Upper lobe of left lung (tissue), 6 donors: ENCODE results near the gene SDR39U1. TPM values are rescaled to one million over a fixed set of nuclear protein-coding genes. Genes with fewer than 3 reads are reported as not detected.

Source experiments
- ATAC-seq, 2 donors: fragments of 200-7000 bp; cut with Tn5 transposase; one replicate each; pipeline ENCODE4 v1.9.1; 2022; ENCODE audit warnings: mild to moderate bottlenecking in 2 of 2, moderate library complexity in 2 of 2; ENCODE audit not compliant: low FRiP score in 2 of 2
- DNase-seq, 2 donors: peaks; one replicate each; pipeline ENCODE4 v3.0.0-alpha.2; 2019 to 2020
- H3K27ac ChIP-seq, 4 donors: fragments of 200-600 bp; sonication (generic); one replicate each; pipeline ENCODE4 v1.5.1; 2016 to 2019
- H3K27me3 ChIP-seq, 4 donors: fragments of 200-600 bp; sonication (generic); one replicate each; pipeline ENCODE4 v1.5.1; 2017 to 2019
- H3K36me3 ChIP-seq, 4 donors: fragments of 200-600 bp; sonication (generic); one replicate each; pipeline ENCODE4 v1.5.1; 2016 to 2019
- H3K4me1 ChIP-seq, 4 donors: fragments of 200-600 bp; sonication (generic); one replicate each; pipeline ENCODE4 v1.5.1; 2018 to 2019
- H3K4me3 ChIP-seq, 4 donors: fragments of 200-600 bp; sonication (generic); one replicate each; pipeline ENCODE4 v1.5.1; 2017 to 2019; ENCODE audit warnings: mild to moderate bottlenecking in 2 of 4, moderate library complexity in 1 of 4
- H3K9me3 ChIP-seq, 4 donors: fragments of 200-600 bp; sonication (generic); one replicate each; pipeline ENCODE4 v1.5.1; 2018 to 2019
- EP300 ChIP-seq, 4 donors: sonication (generic); formaldehyde crosslinking; IDR thresholded peaks; one replicate each; pipeline ENCODE4 v1.5.1; 2017; ENCODE audit warnings: antibody characterized with exemption in 4 of 4, control low read depth in 2 of 4
- POLR2A ChIP-seq, 4 donors: fragments of 450-650 bp; IDR thresholded peaks; one replicate each; pipeline ENCODE4 v1.5.1; 2016 to 2017; ENCODE audit warnings: antibody characterized with exemption in 4 of 4, mild to moderate bottlenecking in 2 of 4
- POLR2AphosphoS5 ChIP-seq, 2 donors: sonication (generic); formaldehyde crosslinking; IDR thresholded peaks; one replicate each; pipeline ENCODE4 v1.5.1; 2017; ENCODE audit warnings: antibody characterized with exemption in 2 of 2
- WGBS, 2 donors: methylation state at CpG; one replicate each; pipeline ENCODE4 v1.1.5; 2017 to 2018; 5-methylcytosine and 5-hydroxymethylcytosine counted together
- total RNA-seq, 6 donors: library from RNA; depleted of rRNA in 4 of 6; stranded (reverse); fragments of >200 nt in 4 of 6; gene quantifications; one replicate each; pipeline versions ENCODE4 v1.1.0 to v1.2.1, GENCODE V29; 2016 to 2021
- TF ChIP-seq, protein P1 (sequence below), 6 experiments: fragments of 450-650 bp in 4 of 6; fragments of 200-600 bp in 2 of 6; sonication (generic) in 2 of 6; IDR thresholded peaks; one replicate each; pipeline ENCODE4 v1.5.1; 2016 to 2019; ENCODE audit warnings: antibody characterized with exemption in 6 of 6
- donor health status: DM: no; HTN: no; CAD: no; lungs with moderate emphysema.
- donor health status: DM: no; HTN: yes; CAD: no; lungs with severe emphysema.

SDR39U1 gene
- total RNA-seq, 6 donors from 2014 or later: 34.9 to 88.0 (median 52.6) TPM

DNA sequence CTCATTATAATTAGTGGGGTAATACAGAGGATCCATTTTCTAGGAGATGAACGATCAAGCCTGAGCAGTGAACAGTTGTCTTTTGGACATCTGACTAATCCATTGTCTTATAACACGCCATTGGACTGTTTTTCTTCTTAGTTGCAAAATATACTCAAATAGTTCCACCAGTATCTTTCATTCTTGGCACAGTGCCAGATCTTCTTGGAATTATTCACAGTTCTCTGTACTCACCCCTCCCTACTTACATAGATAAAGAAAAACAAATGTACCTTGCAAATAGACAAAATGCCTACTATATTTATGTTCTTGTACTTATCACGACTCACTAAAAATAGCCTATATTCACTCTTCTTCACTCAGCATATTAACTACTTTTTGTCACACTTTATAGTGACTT lies 16.9 kb downstream of the SDR39U1 start:
- Histone ChIP-seq H3K27ac (peak overlapping the region in 3 of 4 donors; percentile 10 to 58 (median 34)), H3K9me3 (no peaks in the 10 kb centered on the region), H3K4me1 (peaks cover 16 to 39% (median 22%) of the 10 kb centered on the region in 4 donors), H3K4me3 (no peak overlapping the region), H3K27me3 (no peaks in the 10 kb centered on the region), H3K36me3 (no peaks in the 10 kb centered on the region)
- no peak for DNase-seq
- ATAC-seq: peak in 1 of 2 donors; percentile 9
- 29 to 45% methylated on average over 3 of the region's 3 CpGs for WGBS, 2 donors
- TF ChIP-seq, protein P1, sequence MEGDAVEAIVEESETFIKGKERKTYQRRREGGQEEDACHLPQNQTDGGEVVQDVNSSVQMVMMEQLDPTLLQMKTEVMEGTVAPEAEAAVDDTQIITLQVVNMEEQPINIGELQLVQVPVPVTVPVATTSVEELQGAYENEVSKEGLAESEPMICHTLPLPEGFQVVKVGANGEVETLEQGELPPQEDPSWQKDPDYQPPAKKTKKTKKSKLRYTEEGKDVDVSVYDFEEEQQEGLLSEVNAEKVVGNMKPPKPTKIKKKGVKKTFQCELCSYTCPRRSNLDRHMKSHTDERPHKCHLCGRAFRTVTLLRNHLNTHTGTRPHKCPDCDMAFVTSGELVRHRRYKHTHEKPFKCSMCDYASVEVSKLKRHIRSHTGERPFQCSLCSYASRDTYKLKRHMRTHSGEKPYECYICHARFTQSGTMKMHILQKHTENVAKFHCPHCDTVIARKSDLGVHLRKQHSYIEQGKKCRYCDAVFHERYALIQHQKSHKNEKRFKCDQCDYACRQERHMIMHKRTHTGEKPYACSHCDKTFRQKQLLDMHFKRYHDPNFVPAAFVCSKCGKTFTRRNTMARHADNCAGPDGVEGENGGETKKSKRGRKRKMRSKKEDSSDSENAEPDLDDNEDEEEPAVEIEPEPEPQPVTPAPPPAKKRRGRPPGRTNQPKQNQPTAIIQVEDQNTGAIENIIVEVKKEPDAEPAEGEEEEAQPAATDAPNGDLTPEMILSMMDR (IDR thresholded peaks at IDR 0.05): no peak

DNA sequence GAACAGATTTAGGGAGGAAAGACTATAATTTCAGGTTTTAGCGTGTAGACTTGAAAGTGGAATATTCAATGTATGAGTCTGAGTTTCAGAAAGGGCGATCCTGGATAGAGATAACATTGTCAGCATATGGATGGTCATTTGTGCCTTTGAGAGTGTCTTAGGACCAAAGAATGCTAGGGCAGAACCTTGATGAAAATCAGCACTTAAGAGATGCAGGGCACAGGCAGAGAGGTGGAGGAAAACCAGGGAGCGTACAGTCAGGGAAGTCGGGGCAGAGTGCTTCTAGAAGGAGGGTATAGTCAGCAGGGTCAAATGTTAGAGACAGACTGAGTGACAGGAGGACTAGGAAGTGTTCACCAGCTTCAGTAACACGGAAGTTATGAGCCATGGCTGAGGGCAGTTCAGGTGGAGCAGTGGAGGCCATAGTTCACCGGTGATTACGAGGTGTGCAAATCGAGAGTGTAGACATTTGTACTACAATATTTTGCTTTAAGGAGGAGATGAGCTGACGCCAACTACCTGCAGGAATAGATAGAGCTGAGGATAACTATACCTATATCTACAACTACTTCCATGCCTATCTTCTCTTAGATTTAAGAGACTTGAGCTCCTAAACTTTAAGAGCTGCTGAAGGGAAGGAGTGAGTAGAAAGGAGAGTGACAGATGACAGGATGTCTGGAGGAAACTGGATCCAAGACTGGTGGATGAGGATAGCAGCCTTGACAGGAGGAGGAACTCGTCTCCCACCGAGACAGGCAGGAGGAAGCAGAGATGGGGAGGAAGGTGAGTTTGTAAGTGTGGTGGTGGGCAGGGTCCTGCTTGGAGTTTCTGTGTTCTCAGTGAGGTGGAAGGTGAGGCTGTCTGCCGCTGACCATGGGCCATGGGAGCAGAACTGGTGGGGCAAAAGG lies 19.6 kb downstream of the SDR39U1 start:
- H3K36me3 ChIP-seq: no peaks in the 10 kb centered on the region
- ATAC-seq (no peak), DNase-seq (no peak)
- no peaks in the 10 kb centered on the region for H3K27me3 ChIP-seq
- 73 to 74% methylated on average over 12 of the region's 12 CpGs for WGBS, 2 donors
- H3K27ac ChIP-seq: no peak overlapping the region
- peaks cover 11 to 23% (median 21%) of the 10 kb centered on the region in 4 donors for H3K4me1 ChIP-seq
- H3K9me3 ChIP-seq: no peaks in the 10 kb centered on the region
- H3K4me3 ChIP-seq: no peak overlapping the region
- TF ChIP-seq POLR2AphosphoS5 (IDR thresholded peaks at IDR 0.05) (no peak), POLR2A (IDR thresholded peaks at IDR 0.05) (no peak), EP300 (IDR thresholded peaks at IDR 0.05) (no peak)
- TF ChIP-seq, protein P1 (IDR thresholded peaks at IDR 0.05): no peak

DNA sequence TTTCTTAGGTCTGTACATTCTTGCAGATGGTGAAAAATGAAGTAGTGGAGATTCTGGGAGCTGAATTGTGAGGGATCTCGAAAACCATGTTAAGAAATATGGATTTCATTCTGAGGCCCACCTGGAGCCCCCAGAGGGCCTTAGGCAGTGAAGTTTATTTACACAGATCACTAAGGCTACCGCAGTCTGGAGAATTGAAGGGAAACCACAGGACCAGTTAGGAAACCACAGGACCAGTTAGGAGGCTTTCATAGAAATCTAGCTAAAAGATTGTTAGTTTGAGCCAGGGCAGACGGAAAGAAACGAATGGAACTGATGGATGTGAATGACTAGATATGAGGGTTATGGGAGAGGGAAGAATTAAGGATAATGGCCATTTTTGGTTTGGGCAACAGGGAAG lies 20.3 kb downstream of the SDR39U1 start:
- Histone ChIP-seq H3K4me1 (peaks cover 11 to 23% (median 21%) of the 10 kb centered on the region in 4 donors), H3K27me3 (no peaks in the 10 kb centered on the region), H3K4me3 (no peak overlapping the region), H3K27ac (no peak overlapping the region), H3K36me3 (no peaks in the 10 kb centered on the region), H3K9me3 (no peaks in the 10 kb centered on the region)
- ATAC-seq (no peak), DNase-seq (no peak)
- WGBS, 2 donors: 53 to 55% methylated on average over 4 of the region's 4 CpGs
- TF ChIP-seq POLR2A (IDR thresholded peaks at IDR 0.05) (no peak), EP300 (IDR thresholded peaks at IDR 0.05) (no peak), POLR2AphosphoS5 (IDR thresholded peaks at IDR 0.05) (no peak)
- TF ChIP-seq, protein P1 (IDR thresholded peaks at IDR 0.05): no peak

DNA sequence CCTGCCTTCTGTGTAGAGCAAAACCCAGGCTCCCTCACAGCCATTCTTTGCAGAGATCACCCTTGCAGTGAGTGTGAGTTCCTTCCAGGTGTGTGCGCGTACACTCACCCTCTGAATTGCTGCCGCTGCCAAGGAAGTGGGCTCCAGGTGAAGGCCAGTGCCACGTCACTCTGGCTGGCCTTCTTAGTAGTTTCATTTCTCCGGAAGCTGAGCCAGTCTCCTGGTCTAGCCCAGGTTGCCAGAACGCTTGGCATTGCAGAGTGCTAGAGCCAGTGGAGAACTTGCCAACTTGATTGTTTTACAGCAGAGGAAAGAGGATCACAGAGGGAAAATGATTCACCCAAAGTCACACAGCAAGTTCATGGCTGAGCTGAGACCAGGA lies 24.1 kb downstream of the SDR39U1 start:
- no peaks in the 10 kb centered on the region for H3K9me3 ChIP-seq
- no peaks in the 10 kb centered on the region for H3K27me3 ChIP-seq
- peaks cover 2 to 10% (median 5%) of the 10 kb centered on the region in 4 donors for H3K4me1 ChIP-seq
- peaks cover 0 to 23% (median 11%) of the 10 kb centered on the region in 4 donors for H3K36me3 ChIP-seq
- DNase-seq (no peak), ATAC-seq (peak in 1 of 2 donors; percentile 24)
- TF ChIP-seq POLR2A (IDR thresholded peaks at IDR 0.05) (no peak), POLR2AphosphoS5 (IDR thresholded peaks at IDR 0.05) (no peak), EP300 (IDR thresholded peaks at IDR 0.05) (no peak)
- TF ChIP-seq, protein P1 (IDR thresholded peaks at IDR 0.05): no peak
- no peak overlapping the region for H3K4me3 ChIP-seq
- no peak overlapping the region for H3K27ac ChIP-seq
- WGBS, 2 donors: 35 to 52% methylated on average over 5 to 6 of the region's 6 CpGs
